NCI-H2029 treated with DMSO at 0.1 percent for 48 hours (cell line): ENCODE data around the gene FCSK.
"Not testable (repeated sequence)": the region's sequence is repeated elsewhere in the genome, so short reads cannot be mapped to it uniquely, and the experiment has no call there.

Source experiments
- DNase-seq: peaks from one replicate; lab custom pipeline; 2025; lab: John Stamatoyannopoulos, UW

FCSK gene

DNA sequence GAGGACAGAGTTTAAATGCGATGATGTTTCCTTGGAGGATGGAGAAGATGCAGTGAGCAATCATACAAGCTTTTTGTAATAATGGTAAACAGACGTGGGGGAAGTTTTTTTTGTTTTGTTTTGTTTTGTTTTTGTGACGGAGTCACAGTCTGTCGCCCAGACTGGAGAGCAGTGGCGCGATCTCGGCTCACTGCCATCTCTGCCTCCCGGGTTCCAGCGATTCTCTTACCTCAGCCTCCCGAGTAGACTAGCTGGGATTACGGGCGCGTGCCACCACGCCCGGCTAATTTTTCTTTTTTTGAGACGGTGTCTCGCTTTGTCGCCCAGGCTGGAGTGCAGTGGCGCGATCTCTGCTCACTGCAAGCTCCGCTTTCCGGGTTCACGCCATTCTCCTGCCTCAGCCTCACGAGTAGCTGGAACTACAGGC is 70.0 kb downstream of the FCSK start:
- DNase-seq, result not testable (repeated sequence)

- no peak for DNase-seq
Observed at GRCh38 chr16:70526403-70526802, 72.0 kb downstream of the FCSK start.

DNA sequence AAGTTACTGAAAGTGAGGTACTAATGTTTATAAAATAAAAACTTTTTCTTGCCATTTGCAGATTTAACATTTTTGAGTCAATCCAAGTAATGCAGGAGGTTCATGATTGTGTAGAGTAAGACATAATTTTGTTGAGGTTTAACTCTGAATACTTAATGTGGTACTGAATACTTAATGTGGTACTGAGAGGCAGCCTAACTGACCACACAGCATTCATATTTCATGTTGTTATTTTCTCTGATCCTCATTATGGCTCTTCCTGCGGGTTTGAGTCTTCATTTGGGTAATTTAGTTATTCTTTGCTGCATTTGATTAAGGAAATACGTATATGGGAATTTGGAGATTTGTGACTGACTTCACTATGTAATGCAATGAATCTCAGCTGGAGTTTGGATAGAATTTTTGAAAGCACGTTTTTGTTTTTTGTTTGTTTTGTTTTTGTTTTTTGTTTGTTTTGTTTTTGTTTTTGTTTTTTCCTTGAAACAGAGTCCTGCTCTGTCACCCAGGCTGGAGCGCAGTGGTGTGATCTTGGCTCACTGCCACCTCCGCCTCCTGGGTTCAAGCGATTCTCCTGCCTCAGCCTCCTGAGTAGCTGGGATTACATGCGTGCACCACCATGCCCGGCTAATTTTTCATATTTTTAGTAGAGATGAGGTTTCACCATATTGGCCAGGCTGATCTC is 73.1 kb downstream of the FCSK start:
- DNase-seq, result no peak

GRCh38 chr16:70529051-70529777 is 74.8 kb downstream of the FCSK start:
- no peak for DNase-seq
